Activated naive CD4-positive, alpha-beta T cell treated with anti-CD3 and anti-CD28 coated beads, Interleukin-2, amount 10 ng/mL, durations not matched to agents 7 days and 5 days (primary cell): ENCODE measurements around the gene GDPD4.

Experiments
- CTCF ChIA-PET: fragments of 350-600 bp; sonication (Branson Sonifier 250); formaldehyde crosslinking; loops from one replicate; lab custom pipeline; 2021; ENCODE audit warnings: antibody characterized with exemption; lab: Charles Lee
- DNase-seq: peaks from one replicate; pipeline ENCODE4 v3.0.0-alpha.2; 2020
- H3K27ac Mint-ChIP-seq: one replicate; pipeline ENCODE4 v1.8.0; 2021; ENCODE audit warnings: mild to moderate bottlenecking, moderate library complexity, mixed read lengths
- H3K27me3 Mint-ChIP-seq: one replicate; pipeline ENCODE4 v1.8.0; 2021; ENCODE audit warnings: mild to moderate bottlenecking, mixed read lengths
- H3K36me3 Mint-ChIP-seq: one replicate; pipeline ENCODE4 v1.8.0; 2021; ENCODE audit warnings: mixed read lengths
- H3K4me1 Mint-ChIP-seq: one replicate; pipeline ENCODE4 v1.8.0; 2021; ENCODE audit warnings: mixed read lengths
- H3K4me3 Mint-ChIP-seq: one replicate; pipeline ENCODE4 v1.8.0; 2021; ENCODE audit warnings: mild to moderate bottlenecking, moderate library complexity, mixed read lengths
- H3K9me3 Mint-ChIP-seq: one replicate; pipeline ENCODE4 v1.8.0; 2021; ENCODE audit warnings: mixed read lengths

GDPD4 gene

GRCh38 chr11:77301510-77301909 is at the start of gene GDPD4:
Gene GDPD4 (minus strand): TSS chr11:77301686. CDS start chr11:77285137, 16,549 bp downstream.
- Mint-ChIP-seq H3K4me3 (no peak within 1 kb of the TSS), H3K27ac (peak within 1 kb of the TSS; percentile 0), H3K9me3 (no peaks in the 10 kb centered on the region), H3K4me1 (no peaks in the 10 kb centered on the region), H3K27me3 (no peaks in the 10 kb centered on the region), H3K36me3 (no peaks in the 10 kb centered on the region)
- no peak for DNase-seq
- CTCF ChIA-PET = no interaction called here

GRCh38 chr11:77347948-77348347 is 46.5 kb upstream of the GDPD4 start:
- H3K36me3 Mint-ChIP-seq = peaks cover 32% of the 10 kb centered on the region
- H3K27me3 Mint-ChIP-seq = no peaks in the 10 kb centered on the region
- H3K4me3 Mint-ChIP-seq = no peak overlapping the region
- no peak for DNase-seq
- H3K27ac Mint-ChIP-seq = no peak overlapping the region
- no peaks in the 10 kb centered on the region for H3K4me1 Mint-ChIP-seq
- CTCF ChIA-PET = no interaction called here
- no peaks in the 10 kb centered on the region for H3K9me3 Mint-ChIP-seq

- no peaks in the 10 kb centered on the region for H3K27me3 Mint-ChIP-seq
- H3K9me3 Mint-ChIP-seq = no peaks in the 10 kb centered on the region
- H3K4me3 Mint-ChIP-seq = no peak overlapping the region
- no peak overlapping the region for H3K27ac Mint-ChIP-seq
- CTCF ChIA-PET = no interaction called here
- no peaks in the 10 kb centered on the region for H3K4me1 Mint-ChIP-seq
- DNase-seq = no peak
- H3K36me3 Mint-ChIP-seq = peaks cover 36% of the 10 kb centered on the region
Observed at GRCh38 chr11:77346906-77347603, 45.6 kb upstream of the GDPD4 start.

- no peak overlapping the region for H3K27ac Mint-ChIP-seq
- no peak overlapping the region for H3K4me3 Mint-ChIP-seq
- no peaks in the 10 kb centered on the region for H3K4me1 Mint-ChIP-seq
- no peaks in the 10 kb centered on the region for H3K9me3 Mint-ChIP-seq
- no peaks in the 10 kb centered on the region for H3K27me3 Mint-ChIP-seq
- CTCF ChIA-PET = no interaction called here
- no peak for DNase-seq
- H3K36me3 Mint-ChIP-seq = peaks cover 45% of the 10 kb centered on the region
Observed at GRCh38 chr11:77345621-77346020, 44.1 kb upstream of the GDPD4 start.

- no peaks in the 10 kb centered on the region for H3K27me3 Mint-ChIP-seq
- no peaks in the 10 kb centered on the region for H3K9me3 Mint-ChIP-seq
- CTCF ChIA-PET = interaction anchor here (0.6 kb wide), 1 partner anchor 40 kb away, joined by 3 read pairs; no protein-coding TSS in a partner anchor
- no peak for DNase-seq
- H3K4me1 Mint-ChIP-seq = no peaks in the 10 kb centered on the region
- no peak overlapping the region for H3K27ac Mint-ChIP-seq
- peaks cover 53% of the 10 kb centered on the region for H3K36me3 Mint-ChIP-seq
- no peak overlapping the region for H3K4me3 Mint-ChIP-seq
Observed at GRCh38 chr11:77340501-77340900, 39.0 kb upstream of the GDPD4 start.

GRCh38 chr11:77332259-77332658 is 30.8 kb upstream of the GDPD4 start:
- Mint-ChIP-seq H3K36me3 (peaks cover 54% of the 10 kb centered on the region), H3K27me3 (no peaks in the 10 kb centered on the region), H3K4me1 (no peaks in the 10 kb centered on the region), H3K4me3 (no peak overlapping the region), H3K9me3 (peaks cover 9% of the 10 kb centered on the region), H3K27ac (peak overlapping the region; percentile 80)
- CTCF ChIA-PET = no interaction called here
- DNase-seq = no peak

GRCh38 chr11:77325159-77325558 is 23.7 kb upstream of the GDPD4 start:
- CTCF ChIA-PET = no interaction called here
- DNase-seq = no peak
- H3K4me3 Mint-ChIP-seq = no peak overlapping the region
- peaks cover 3% of the 10 kb centered on the region for H3K9me3 Mint-ChIP-seq
- no peaks in the 10 kb centered on the region for H3K27me3 Mint-ChIP-seq
- no peaks in the 10 kb centered on the region for H3K4me1 Mint-ChIP-seq
- no peak overlapping the region for H3K27ac Mint-ChIP-seq
- peaks cover 52% of the 10 kb centered on the region for H3K36me3 Mint-ChIP-seq

GRCh38 chr11:77324508-77324907 is 23.0 kb upstream of the GDPD4 start:
- Mint-ChIP-seq H3K36me3 (peaks cover 47% of the 10 kb centered on the region), H3K27ac (no peak overlapping the region), H3K27me3 (no peaks in the 10 kb centered on the region), H3K4me3 (no peak overlapping the region), H3K4me1 (no peaks in the 10 kb centered on the region), H3K9me3 (peaks cover 3% of the 10 kb centered on the region)
- no peak for DNase-seq
- CTCF ChIA-PET = no interaction called here

- no peaks in the 10 kb centered on the region for H3K4me1 Mint-ChIP-seq
- H3K9me3 Mint-ChIP-seq = peaks cover 3% of the 10 kb centered on the region
- H3K27me3 Mint-ChIP-seq = no peaks in the 10 kb centered on the region
- CTCF ChIA-PET = no interaction called here
- H3K4me3 Mint-ChIP-seq = no peak overlapping the region
- DNase-seq = no peak
- H3K36me3 Mint-ChIP-seq = peaks cover 35% of the 10 kb centered on the region
- H3K27ac Mint-ChIP-seq = no peak overlapping the region
Observed at GRCh38 chr11:77322926-77323590, 21.6 kb upstream of the GDPD4 start.

- Mint-ChIP-seq H3K27ac (no peak overlapping the region), H3K9me3 (peaks cover under 1% of the 10 kb centered on the region), H3K4me1 (no peaks in the 10 kb centered on the region), H3K36me3 (peaks cover 29% of the 10 kb centered on the region), H3K27me3 (no peaks in the 10 kb centered on the region), H3K4me3 (no peak overlapping the region)
- CTCF ChIA-PET = no interaction called here
- no peak for DNase-seq
Observed at GRCh38 chr11:77322506-77322905, 21.0 kb upstream of the GDPD4 start.

- Mint-ChIP-seq H3K4me3 (no peak overlapping the region), H3K4me1 (no peaks in the 10 kb centered on the region), H3K36me3 (peaks cover 18% of the 10 kb centered on the region), H3K27me3 (peaks cover 4% of the 10 kb centered on the region), H3K9me3 (no peaks in the 10 kb centered on the region), H3K27ac (no peak overlapping the region)
- CTCF ChIA-PET = no interaction called here
- DNase-seq = no peak
Observed at GRCh38 chr11:77320351-77320750, 18.9 kb upstream of the GDPD4 start.

- CTCF ChIA-PET = interaction anchor here (0.6 kb wide), 1 partner anchor 170 kb away, joined by 3 read pairs; no protein-coding TSS in a partner anchor
- no peak for DNase-seq
- Mint-ChIP-seq H3K27me3 (peaks cover 4% of the 10 kb centered on the region), H3K9me3 (no peaks in the 10 kb centered on the region), H3K27ac (no peak overlapping the region), H3K36me3 (peaks cover 16% of the 10 kb centered on the region), H3K4me1 (no peaks in the 10 kb centered on the region), H3K4me3 (no peak overlapping the region)
Observed at GRCh38 chr11:77318600-77318999, 17.1 kb upstream of the GDPD4 start.

GRCh38 chr11:77316733-77317342 is 15.4 kb upstream of the GDPD4 start:
- Mint-ChIP-seq H3K27ac (no peak overlapping the region), H3K9me3 (no peaks in the 10 kb centered on the region), H3K36me3 (peaks cover 4% of the 10 kb centered on the region), H3K4me1 (no peaks in the 10 kb centered on the region), H3K27me3 (peaks cover 8% of the 10 kb centered on the region), H3K4me3 (no peak overlapping the region)
- CTCF ChIA-PET = no interaction called here
- DNase-seq = no peak

GRCh38 chr11:77312107-77312506 is 10.6 kb upstream of the GDPD4 start:
- Mint-ChIP-seq H3K4me3 (no peak overlapping the region), H3K9me3 (no peaks in the 10 kb centered on the region), H3K27ac (no peak overlapping the region), H3K36me3 (no peaks in the 10 kb centered on the region), H3K4me1 (no peaks in the 10 kb centered on the region), H3K27me3 (peaks cover 12% of the 10 kb centered on the region)
- no peak for DNase-seq
- CTCF ChIA-PET = no interaction called here

GRCh38 chr11:77311701-77312100 is 10.2 kb upstream of the GDPD4 start:
- CTCF ChIA-PET = no interaction called here

More at GRCh38 chr11:77311701-77312100, 10.2 kb upstream of the GDPD4 start:
- Mint-ChIP-seq H3K27ac (no peak overlapping the region), H3K4me1 (no peaks in the 10 kb centered on the region), H3K9me3 (no peaks in the 10 kb centered on the region), H3K4me3 (no peak overlapping the region), H3K27me3 (peaks cover 12% of the 10 kb centered on the region), H3K36me3 (no peaks in the 10 kb centered on the region)
- no peak for DNase-seq
